ENCODE results near the gene CDH5.

Gene CDH5

GRCh38 chr16:66375451-66375850 lies 9.0 kb downstream of the CDH5 start:
- DNase-seq, result no peak

GRCh38 chr16:66376114-66376513 lies 9.6 kb downstream of the CDH5 start:
- no peak for DNase-seq

- DNase-seq, result no peak
Measured at GRCh38 chr16:66376577-66377305, 10.2 kb downstream of the CDH5 start.

GRCh38 chr16:66377324-66377723 lies 10.8 kb downstream of the CDH5 start:
- no peak for DNase-seq

- DNase-seq, result no peak
Measured at GRCh38 chr16:66378741-66379570, 12.5 kb downstream of the CDH5 start.

- no peak for DNase-seq
Measured at GRCh38 chr16:66379571-66379941, 13.1 kb downstream of the CDH5 start.

GRCh38 chr16:66380421-66380820 lies 13.9 kb downstream of the CDH5 start:
- DNase-seq, result no peak

GRCh38 chr16:66381585-66382170 lies 15.2 kb downstream of the CDH5 start:
- DNase-seq, result no peak

GRCh38 chr16:66382171-66382965 lies 15.9 kb downstream of the CDH5 start:
- DNase-seq, result no peak

GRCh38 chr16:66382966-66383299 lies 16.4 kb downstream of the CDH5 start:
- DNase-seq, result no peak

GRCh38 chr16:66383551-66383950 lies 17.1 kb downstream of the CDH5 start:
- DNase-seq, result no peak

- no peak for DNase-seq
Measured at GRCh38 chr16:66385415-66385814, 18.9 kb downstream of the CDH5 start.

GRCh38 chr16:66386629-66387622 lies 20.4 kb downstream of the CDH5 start:
- DNase-seq, result no peak

- no peak for DNase-seq
Measured at GRCh38 chr16:66387817-66388332, 21.4 kb downstream of the CDH5 start.

- DNase-seq, result no peak
Measured at GRCh38 chr16:66388350-66389139, 22.1 kb downstream of the CDH5 start.

GRCh38 chr16:66389256-66390176 lies 23.0 kb downstream of the CDH5 start:
- DNase-seq, result no peak

- no peak for DNase-seq
Measured at GRCh38 chr16:66390346-66391108, 24.0 kb downstream of the CDH5 start.

GRCh38 chr16:66391726-66392670 lies 25.5 kb downstream of the CDH5 start:
- no peak for DNase-seq

Measured in activated CD4-positive, alpha-beta T cell treated with anti-CD3 and anti-CD28 coated beads for 48 hours (primary cell).